T-helper 22 cell (primary cell): ENCODE data around the gene TLR5.
"Not testable (repeated sequence)": the region's sequence is repeated elsewhere in the genome, so short reads cannot be mapped to it uniquely, and the experiment has no call there.

Source experiments
- DNase-seq: peaks from one replicate; pipeline ENCODE4 v3.0.0-alpha.2; 2020; ENCODE audit warnings: low read depth

The TLR5 gene, protein sequence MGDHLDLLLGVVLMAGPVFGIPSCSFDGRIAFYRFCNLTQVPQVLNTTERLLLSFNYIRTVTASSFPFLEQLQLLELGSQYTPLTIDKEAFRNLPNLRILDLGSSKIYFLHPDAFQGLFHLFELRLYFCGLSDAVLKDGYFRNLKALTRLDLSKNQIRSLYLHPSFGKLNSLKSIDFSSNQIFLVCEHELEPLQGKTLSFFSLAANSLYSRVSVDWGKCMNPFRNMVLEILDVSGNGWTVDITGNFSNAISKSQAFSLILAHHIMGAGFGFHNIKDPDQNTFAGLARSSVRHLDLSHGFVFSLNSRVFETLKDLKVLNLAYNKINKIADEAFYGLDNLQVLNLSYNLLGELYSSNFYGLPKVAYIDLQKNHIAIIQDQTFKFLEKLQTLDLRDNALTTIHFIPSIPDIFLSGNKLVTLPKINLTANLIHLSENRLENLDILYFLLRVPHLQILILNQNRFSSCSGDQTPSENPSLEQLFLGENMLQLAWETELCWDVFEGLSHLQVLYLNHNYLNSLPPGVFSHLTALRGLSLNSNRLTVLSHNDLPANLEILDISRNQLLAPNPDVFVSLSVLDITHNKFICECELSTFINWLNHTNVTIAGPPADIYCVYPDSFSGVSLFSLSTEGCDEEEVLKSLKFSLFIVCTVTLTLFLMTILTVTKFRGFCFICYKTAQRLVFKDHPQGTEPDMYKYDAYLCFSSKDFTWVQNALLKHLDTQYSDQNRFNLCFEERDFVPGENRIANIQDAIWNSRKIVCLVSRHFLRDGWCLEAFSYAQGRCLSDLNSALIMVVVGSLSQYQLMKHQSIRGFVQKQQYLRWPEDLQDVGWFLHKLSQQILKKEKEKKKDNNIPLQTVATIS

DNA sequence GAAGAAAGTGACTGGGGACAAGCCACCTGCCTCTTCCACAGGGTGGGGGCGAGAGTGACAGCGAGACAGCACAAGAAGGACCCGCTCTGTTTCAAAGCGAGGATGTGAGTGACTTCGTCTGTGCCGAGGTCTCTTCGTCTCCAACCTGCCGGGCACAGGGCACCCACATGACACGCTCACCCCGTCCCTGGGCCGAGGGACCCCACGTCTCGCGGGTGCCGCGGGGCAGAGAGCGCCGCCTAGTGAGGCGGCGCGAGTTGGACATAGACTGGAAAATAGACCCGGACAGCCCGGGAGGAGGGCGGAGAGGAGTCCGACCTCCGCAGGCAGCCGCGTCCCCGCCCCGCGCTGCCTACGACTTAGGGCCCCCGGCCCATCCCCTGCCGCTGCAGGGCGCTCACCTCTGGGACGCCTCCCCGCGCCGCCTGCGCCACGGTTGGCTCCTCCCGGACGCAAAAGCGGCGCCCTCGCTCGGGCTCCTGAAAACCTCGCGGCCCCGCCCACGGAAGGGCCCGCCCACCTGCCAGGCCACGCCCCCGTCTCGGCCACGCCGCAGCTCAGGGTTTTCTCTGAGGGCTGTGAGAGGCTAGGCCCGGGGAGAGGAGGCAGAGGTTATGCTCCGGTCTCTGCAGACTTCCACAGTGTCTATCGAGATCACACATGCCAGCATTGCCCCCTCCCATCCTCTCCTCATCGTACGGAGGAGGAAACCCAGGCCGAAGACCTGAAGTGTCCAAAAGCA, at the start of gene TLR5:
Gene TLR5, minus strand, starts transcription at position 454 of the 742 bp plus-strand sequence. CDS start 30,217 bp downstream, outside the sequence.
- DNase-seq: peak; percentile 69

DNA sequence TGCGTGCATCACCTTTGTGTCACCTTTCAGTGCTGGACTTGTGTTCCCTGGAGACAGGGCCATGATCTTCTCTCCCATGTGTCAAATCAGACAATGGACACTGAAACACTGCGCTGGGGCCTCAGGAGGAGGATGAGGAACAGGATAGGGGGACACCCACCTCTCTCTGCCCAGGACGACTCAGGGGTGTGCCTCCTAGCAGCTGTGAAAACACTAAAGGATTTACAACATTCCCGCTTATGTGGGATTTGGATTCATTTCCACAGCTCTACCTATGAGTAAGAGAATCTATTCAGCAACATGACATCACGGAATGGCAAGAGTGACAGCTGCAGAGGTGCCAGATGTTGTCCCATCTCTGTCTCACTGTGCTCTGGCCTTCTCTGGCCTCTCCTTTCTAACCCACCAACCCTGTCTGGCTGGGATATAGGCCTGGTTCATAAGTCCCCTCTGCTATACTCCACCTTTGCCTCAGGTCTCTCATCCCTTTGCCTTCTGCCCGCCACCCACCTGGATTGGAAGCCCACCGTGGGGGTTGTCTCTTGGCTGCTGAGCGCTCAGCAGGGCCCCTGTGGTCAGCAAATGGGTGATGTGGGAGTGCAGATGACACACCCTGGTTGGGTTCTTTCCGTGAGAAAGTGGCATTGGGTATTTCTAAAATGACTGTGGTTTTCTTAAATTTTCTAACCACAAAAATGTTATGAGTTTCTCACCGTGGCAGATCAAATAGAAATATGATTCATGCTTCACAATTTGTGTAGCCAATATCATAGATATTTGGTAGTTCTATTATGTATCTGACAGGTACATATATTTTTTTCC, 47.1 kb upstream of the TLR5 start:
- peak; percentile 15 for DNase-seq

DNA sequence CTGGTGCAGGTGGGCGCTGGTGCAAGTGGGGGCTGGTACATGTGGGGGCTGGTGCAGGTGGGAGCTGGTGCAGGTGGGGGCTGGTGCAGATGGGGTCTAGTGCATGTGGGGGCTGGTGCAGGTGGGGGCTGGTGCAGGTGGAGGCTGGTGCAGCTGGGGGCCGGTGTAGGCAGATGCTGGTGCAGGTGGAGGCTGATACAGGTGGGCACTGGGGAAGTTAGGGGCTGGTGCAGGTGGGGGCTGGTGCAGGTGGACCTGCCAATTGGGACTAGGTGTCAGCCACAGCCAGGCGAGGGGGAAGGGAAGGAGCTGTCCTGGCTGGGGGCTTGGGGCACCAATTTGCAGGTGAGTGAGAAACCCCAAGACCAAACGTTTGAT, 46.5 kb upstream of the TLR5 start:
- no peak for DNase-seq

DNA sequence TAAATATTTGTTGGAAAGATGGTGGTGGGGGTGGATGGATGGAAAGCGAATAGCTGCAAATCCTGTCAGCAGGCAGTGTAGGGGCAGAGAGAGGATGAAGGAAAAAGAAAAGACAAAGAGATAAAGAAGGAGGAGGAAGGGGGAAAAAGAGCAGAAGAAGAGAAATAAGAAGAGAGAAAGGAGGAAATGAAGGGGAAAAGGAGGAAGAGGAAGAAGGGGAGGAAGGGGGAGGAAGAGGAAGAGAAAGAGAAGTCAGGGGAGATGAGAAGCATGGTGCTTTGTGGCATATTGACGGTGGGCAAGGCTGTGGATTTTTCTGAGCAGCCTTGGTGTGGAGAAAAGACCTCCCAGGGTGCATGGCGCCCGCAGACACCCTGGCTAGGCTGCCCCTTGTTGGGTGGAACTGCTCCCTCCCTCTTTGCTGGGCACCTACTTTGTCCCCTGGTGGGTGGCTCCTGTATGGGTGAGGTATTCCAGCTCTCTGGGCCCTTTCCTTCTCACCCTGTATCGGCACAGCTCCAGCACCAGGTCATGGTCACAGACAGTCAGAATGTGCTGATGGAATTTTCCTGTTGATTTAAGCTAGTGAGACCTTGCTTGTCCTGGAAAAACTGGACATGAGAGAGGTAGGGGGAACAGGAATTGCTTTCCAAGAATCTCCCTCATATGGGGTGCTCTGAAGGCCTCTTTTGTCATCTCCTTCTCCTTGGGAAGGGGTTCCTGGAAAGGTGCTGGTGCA, 45.7 kb upstream of the TLR5 start:
- DNase-seq: no peak

- no peak for DNase-seq
Observed at GRCh38 chr1:223186800-223187199, 43.8 kb upstream of the TLR5 start.

GRCh38 chr1:223183268-223183862, 40.3 kb upstream of the TLR5 start:
- DNase-seq: no peak

GRCh38 chr1:223180731-223181321, 37.8 kb upstream of the TLR5 start:
- DNase-seq: no peak

DNA sequence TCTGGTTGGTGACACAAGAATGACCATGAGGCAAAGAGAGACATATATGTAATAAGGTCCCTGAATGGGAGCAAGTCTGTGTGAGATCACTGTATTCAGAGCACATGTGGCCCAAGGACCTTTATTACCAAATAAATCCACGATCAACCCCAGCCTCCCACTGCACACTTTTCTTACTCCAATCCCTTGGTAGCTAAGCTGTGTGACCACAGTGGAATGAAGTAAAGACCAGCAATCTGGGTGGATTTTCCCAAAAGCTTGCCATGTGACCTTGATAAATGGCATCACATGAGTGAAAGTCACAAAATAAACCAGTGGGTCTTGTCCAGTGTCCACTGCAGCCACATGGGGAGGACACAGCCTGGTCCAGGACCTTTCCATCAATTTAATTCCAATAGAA, 36.7 kb upstream of the TLR5 start:
- no peak for DNase-seq

DNA sequence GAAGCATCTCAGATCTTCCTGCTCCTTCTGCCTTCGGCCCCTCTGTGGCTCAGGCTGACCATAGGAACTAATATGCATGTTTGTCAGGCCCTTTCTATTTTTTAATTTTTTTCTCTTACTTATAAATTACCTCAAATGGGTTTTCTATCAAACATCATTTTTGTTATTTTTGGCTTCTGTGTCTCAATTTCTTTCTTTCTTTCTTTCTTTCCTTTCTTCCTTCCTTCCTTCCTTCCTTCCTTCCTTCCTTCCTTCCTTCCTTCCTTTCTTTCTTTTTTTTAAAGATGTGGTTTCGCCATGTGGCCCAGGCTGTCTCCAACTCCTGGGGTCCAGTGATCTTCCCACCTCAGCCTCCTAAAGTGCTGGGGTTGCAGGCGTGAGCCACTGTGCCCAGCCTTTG, 36.2 kb upstream of the TLR5 start:
- DNase-seq: no peak

DNA sequence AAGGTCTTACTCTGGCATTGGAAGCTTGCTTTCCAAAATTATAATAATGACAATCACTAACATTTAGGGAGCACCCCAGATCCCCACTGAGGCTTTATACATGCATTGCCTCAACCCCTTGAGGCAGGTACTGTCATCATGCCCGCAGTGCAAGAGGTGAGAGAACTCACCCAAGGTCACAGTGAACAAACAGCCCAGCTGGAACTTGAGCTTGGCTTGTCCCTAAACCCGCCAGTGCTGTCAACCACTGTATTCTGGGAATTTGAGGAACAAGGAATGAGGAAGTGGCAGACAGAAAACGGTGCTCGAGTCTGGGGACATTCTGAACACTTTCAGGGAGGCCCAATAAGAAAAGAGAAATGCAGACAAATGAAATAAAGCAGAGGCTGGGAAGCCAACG, 34.6 kb upstream of the TLR5 start:
- no peak for DNase-seq

DNA sequence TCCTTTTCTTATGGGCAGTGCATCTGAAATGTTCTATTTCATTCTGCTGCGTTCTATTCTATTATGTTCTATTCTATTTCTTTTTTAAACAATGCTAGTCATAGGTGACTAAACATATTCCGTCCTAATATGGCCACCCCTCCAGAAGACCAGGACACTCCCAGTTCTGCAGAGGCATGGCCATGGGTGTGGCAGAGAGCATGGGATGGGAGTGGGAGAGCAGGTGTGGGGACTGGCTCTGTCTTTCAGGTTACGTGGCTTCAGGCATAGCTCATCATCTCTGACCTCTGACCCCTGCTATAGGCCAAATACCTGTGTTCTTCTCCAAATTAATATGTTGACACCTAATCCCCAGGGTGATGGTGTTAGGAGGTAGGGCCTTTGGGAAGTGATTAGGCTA, 33.4 kb upstream of the TLR5 start:
- no peak for DNase-seq

- no peak for DNase-seq
Observed at GRCh38 chr1:223175633-223176032, 32.6 kb upstream of the TLR5 start.

DNA sequence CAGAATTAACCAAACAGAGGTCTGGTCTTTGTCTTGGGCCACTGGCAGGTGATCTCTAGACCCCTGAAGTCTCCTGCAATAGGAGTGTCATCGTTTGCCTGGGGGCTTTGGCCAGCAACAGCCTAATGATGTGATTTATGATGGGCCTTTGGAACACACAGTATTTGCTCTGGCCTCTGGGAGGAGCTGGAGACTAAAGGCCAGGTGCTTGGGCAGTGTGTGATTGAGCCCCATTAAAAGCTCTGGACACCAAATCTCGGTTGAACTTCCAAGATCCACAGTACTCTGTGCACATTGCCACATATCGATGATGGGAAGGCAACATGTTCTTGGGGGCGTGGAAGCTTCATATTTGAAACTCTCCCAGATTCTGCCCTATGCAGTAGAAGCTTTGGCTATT, 32.0 kb upstream of the TLR5 start:
- DNase-seq: no peak

DNA sequence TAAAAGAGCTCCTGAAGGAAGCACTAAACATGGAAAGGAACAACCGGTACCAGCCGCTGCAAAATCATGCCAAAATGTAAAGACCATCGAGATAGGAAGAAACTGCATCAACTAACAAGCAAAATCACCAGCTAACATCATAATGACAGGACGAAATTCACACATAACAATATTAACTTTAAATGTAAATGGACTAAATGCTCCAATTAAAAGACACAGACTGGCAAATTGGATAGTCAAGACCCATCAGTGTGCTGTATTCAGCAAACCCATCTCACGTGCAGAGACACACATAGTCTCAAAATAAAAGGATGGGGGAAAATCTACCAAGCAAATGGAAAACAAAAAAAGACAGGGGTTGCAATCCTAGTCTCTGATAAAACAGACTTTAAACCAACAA, 26.4 kb upstream of the TLR5 start:
- not testable (repeated sequence) for DNase-seq

- no peak for DNase-seq
Observed at GRCh38 chr1:223161321-223161720, 18.3 kb upstream of the TLR5 start.

- no peak for DNase-seq
Observed at GRCh38 chr1:223156343-223156742, 13.3 kb upstream of the TLR5 start.

DNA sequence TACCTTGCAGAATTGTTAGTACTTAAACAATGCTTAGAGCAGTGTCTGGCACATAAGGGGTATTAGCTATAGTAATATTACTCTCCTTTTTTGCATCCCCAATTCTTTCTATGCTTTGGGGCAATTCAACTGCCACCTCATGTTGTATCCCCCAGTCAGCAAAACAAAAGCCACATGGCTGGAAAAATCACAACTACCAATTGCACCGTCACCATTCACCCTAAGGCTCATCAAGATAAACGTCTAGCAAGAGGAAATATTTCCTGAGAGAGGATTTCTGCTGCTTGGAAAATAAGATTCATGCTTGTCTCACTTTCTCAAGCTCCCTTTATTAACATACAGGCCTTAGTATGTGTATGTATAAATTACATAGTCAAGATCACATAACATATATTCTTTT, 12.1 kb upstream of the TLR5 start:
- DNase-seq: no peak

GRCh38 chr1:223153177-223154119, 10.4 kb upstream of the TLR5 start:
- no peak for DNase-seq

- DNase-seq: no peak
Observed at GRCh38 chr1:223152399-223152798, 9.4 kb upstream of the TLR5 start.
